ENCODE measurements around the gene JMJD7.
A peak's percentile ranks its signal among the peaks of the same experiment; 100 is the strongest.

JMJD7 gene

DNA sequence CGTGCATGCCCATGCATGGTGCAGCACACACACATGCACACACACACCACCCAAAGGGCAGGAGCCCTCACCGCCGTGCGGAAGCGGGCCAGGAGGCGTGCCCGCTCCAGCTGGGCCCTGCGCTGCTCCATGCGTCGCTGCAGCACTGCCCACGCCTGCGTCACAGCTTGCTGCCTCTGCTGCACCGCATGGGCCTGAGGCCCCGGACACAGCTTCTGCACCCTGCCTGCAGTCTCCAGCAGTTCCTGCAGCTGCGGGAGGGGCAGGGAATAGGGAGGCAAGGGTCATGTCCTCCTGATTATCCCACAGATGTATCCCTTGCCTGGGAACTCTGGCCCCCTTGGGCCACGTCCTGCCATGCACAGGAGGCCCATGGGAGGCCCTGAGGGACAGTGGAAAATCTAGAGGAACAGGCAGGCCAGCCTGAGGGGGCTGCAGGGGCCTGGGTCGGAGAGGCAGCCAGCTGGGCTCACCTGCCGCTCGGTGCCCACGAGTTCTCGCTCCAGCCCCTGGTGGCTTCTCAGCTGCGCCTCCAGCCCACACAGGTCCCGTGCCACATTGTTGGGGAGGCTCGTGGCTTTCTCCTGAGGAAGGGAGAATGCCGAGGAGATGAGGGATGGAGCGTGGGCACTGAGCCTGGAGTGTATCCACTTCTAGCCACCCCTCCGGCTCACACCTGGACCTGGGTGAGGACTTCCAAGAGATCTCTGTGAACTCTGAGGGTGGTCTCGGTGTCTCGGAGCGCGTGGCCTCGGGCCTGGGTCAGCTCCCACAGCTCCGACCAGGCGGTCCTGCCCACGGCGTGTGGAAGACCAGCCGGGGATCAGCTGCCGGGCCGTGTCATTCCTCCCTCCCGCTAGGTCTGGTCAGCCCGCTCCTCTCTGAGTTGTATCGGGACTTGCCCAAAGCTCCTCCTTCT is 42.1 kb downstream of the JMJD7 start:
- Mint-ChIP-seq H3K36me3 (no peaks in the 10 kb centered on the region), H3K4me3 (no peak overlapping the region), H3K27me3 (no peaks in the 10 kb centered on the region), H3K9me3 (ENCODE audit: low read depth) (no peaks in the 10 kb centered on the region), H3K4me1 (ENCODE audit: low read depth) (peaks cover 8% of the 10 kb centered on the region), H3K27ac (peak overlapping the region; percentile 81)

DNA sequence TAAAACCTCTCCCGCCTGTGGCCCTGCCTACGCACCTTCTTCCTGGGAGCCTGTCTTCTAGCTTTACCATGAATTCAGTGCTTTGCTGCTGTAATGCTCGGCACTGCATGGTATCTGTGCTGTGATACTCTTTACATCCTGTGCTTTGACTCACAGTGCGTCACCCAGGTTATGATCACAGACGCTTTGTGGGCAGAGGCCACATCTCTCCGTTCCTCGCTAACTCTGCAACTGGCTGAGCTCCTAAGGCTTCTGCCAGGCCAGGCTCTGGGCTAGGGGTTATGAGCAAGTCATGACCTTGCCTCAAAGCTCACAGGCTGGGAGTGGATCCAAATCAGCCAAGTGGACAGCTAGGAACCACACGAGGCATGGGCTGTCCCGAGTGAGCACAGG is 42.8 kb downstream of the JMJD7 start:
- Mint-ChIP-seq H3K27me3 (no peaks in the 10 kb centered on the region), H3K36me3 (no peaks in the 10 kb centered on the region), H3K4me3 (no peak overlapping the region), H3K27ac (peak overlapping the region; percentile 81), H3K9me3 (ENCODE audit: low read depth) (no peaks in the 10 kb centered on the region), H3K4me1 (ENCODE audit: low read depth) (peaks cover 8% of the 10 kb centered on the region)

DNA sequence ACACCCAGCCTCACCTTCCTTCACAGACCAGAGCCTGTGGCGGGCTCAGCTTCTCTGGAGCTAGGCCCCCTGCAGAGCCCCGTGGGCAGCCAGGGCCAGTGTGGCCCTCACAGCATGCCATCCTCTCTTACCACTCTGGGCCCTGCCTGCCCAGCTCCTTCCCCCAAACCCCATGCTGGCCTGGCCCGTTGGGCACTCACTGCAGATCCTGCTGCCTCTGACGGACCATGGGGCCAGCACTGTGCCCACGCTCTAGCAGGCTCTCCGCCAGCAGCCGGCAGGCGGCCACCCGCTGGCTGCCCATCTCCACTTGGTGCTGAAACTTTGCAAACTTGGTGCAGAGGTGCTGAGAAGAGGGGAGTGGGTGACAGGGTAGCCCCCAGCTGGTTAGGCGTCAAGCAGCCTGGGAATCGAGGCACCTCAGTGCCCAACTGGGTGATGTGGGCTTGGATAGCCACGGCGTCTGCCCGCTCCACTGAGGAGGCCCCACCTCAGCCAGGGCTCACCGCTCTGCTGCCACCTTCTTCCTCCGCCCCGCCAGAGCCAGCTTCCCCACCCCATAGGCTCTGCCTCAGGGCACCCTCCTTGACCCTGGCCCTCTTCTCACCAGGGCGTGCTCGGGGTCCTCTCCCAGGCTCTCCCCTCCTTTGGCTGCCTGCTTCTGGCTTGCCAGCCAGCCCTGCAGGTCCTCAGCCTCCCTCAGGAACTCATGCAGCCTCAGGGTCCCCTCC is 43.4 kb downstream of the JMJD7 start:
- peaks cover 8% of the 10 kb centered on the region for H3K4me1 Mint-ChIP-seq (ENCODE audit: low read depth)
- H3K4me3 Mint-ChIP-seq = no peak overlapping the region
- no peaks in the 10 kb centered on the region for H3K36me3 Mint-ChIP-seq
- H3K27me3 Mint-ChIP-seq = no peaks in the 10 kb centered on the region
- H3K27ac Mint-ChIP-seq = no peak overlapping the region
- no peaks in the 10 kb centered on the region for H3K9me3 Mint-ChIP-seq (ENCODE audit: low read depth)

DNA sequence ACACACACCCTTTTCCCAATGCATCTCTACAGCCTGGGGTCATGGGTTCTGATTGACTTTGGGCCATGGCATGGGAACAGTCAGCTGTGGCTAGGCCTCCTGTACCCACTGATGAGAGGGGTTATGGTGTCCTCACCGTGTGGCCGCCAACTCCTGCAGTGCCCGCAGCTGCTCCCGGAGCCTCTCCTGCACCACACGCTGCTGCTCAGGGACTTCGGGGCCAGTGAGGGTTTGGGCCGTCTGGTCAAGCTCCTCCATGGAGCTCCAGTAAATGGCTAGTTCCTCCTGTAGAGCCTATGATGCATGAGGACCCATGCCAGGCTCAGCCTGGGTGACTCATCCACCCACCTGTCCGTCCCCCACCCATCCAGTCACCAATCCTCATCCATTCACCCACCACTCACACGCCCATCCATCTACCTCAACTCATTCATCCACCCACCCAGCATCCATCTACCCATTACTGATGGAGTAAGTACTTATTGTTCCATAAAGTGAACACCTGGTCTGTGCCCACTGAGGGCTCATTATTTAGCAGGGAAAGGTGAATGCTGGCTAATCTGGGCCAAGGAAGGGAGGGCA is 44.4 kb downstream of the JMJD7 start:
- no peaks in the 10 kb centered on the region for H3K36me3 Mint-ChIP-seq
- H3K27me3 Mint-ChIP-seq = no peaks in the 10 kb centered on the region
- no peaks in the 10 kb centered on the region for H3K9me3 Mint-ChIP-seq (ENCODE audit: low read depth)
- peaks cover 8% of the 10 kb centered on the region for H3K4me1 Mint-ChIP-seq (ENCODE audit: low read depth)
- no peak overlapping the region for H3K4me3 Mint-ChIP-seq
- H3K27ac Mint-ChIP-seq = no peak overlapping the region

DNA sequence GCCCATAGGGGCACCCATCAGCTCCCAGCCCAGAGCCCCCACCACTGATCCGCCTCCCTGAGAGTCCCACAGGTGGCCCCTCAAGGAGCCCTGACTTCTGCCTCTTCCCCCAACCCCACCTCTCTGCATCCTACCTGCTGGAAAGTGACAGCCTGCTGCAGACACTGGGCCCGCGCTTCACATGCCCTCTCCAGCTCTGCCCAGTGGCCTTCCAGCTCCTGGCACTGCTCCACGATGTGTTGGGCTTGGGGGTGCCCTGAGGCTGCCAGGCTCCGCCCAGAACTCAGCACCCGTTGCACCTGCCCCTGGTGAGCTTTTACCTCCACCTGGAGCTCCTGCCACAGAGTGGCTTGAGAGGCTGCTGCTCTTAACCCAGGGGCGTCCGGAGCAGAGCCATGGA is 45.8 kb downstream of the JMJD7 start:
- Mint-ChIP-seq H3K4me1 (ENCODE audit: low read depth) (peaks cover 8% of the 10 kb centered on the region), H3K9me3 (ENCODE audit: low read depth) (no peaks in the 10 kb centered on the region), H3K36me3 (no peaks in the 10 kb centered on the region), H3K4me3 (no peak overlapping the region), H3K27me3 (no peaks in the 10 kb centered on the region), H3K27ac (no peak overlapping the region)

GRCh38 chr15:41874736-41875135 is 46.8 kb downstream of the JMJD7 start:
- Mint-ChIP-seq H3K4me1 (ENCODE audit: low read depth) (peaks cover 8% of the 10 kb centered on the region), H3K36me3 (no peaks in the 10 kb centered on the region), H3K9me3 (ENCODE audit: low read depth) (no peaks in the 10 kb centered on the region), H3K4me3 (no peak overlapping the region), H3K27ac (no peak overlapping the region), H3K27me3 (no peaks in the 10 kb centered on the region)

DNA sequence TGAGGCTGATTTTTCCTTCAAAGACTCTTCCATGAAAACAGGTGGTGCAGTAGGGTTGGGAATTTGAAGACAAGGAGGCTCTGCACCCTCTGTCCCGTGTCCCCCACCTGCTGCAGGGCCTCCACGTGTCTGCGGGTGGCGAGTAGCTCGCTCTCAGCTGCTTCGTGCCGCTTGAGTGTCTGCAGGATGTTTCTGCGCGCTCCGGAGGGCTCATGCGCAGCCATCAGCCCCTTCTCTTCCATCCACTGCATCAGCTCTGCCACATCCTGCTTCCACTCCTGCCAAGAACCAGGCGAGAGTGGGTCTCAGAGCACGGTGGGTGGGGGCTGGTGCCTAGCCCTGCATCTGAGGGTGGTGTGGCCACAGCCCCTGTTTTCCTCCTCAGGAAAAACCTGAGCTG is 48.1 kb downstream of the JMJD7 start:
- no peak overlapping the region for H3K4me3 Mint-ChIP-seq
- no peak overlapping the region for H3K27ac Mint-ChIP-seq
- peaks cover 2% of the 10 kb centered on the region for H3K27me3 Mint-ChIP-seq

DNA sequence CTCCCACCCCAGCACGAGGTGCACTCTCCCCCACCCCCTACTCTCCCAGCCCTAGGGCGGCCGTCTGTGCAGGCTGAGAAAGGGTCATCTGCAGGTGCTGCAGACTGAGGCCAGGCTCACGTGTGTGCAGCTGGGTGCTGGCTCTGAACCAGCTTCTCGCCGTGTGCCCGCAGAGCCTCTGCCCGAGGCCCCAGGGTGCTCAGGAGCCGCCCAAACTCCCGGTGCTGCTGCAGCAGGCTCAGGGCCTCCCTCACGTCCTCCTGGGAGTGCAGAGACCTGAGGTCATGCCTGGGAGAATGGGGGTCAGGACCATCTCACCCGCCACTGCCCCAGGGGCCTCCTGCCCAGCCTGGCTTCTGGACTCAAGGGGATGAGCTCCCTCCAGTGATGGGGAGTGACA is 48.8 kb downstream of the JMJD7 start:
- peaks cover 5% of the 10 kb centered on the region for H3K4me1 Mint-ChIP-seq (ENCODE audit: low read depth)
- H3K4me3 Mint-ChIP-seq = no peak overlapping the region
- peaks cover 5% of the 10 kb centered on the region for H3K27me3 Mint-ChIP-seq
- no peak overlapping the region for H3K27ac Mint-ChIP-seq
- no peaks in the 10 kb centered on the region for H3K9me3 Mint-ChIP-seq (ENCODE audit: low read depth)
- no peaks in the 10 kb centered on the region for H3K36me3 Mint-ChIP-seq

More for the DNA sequence above, 48.1 kb downstream of the JMJD7 start:
- no peaks in the 10 kb centered on the region for H3K9me3 Mint-ChIP-seq (ENCODE audit: low read depth)
- no peaks in the 10 kb centered on the region for H3K36me3 Mint-ChIP-seq
- peaks cover 2% of the 10 kb centered on the region for H3K4me1 Mint-ChIP-seq (ENCODE audit: low read depth)

DNA sequence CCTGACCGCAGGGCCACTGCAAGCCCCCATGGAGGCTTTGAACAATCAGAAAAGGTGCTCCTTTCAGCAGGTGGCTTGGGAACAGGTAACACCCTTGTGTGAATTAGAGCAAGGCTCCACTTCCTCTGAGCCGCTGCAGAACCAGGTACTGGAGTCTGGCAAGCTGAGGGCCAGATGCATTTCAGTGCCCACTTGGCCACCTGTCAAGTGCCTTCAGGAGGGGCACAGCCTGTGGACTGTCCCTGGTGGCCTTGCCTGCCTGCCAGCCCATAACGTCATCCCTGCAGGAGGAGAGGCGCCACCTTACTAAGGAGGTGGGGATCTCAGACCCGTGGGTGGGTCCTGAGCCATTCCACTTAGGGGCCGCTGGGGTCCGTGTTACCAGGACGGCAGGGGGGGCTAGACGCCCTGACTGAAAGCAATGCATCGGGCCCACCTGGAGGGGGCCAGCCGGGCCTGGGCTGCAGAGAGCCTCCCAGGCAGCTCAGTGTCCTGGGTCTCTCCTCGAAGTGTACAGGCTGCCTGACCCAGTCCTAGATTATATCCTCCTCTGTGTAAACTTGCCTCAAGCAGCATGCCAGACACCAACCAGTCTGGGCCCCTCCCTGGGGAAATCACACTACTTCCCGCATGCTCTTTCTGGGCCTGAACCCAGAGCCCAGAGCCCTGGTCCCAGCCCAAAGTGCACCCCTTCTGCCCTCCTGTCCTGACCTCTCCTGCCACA is 49.9 kb downstream of the JMJD7 start:
- Mint-ChIP-seq H3K27ac (no peak overlapping the region), H3K27me3 (peaks cover 5% of the 10 kb centered on the region)

GRCh38 chr15:41878355-41878699 is 50.4 kb downstream of the JMJD7 start:
- Mint-ChIP-seq H3K27ac (no peak overlapping the region), H3K27me3 (peaks cover 5% of the 10 kb centered on the region), H3K36me3 (no peaks in the 10 kb centered on the region), H3K9me3 (ENCODE audit: low read depth) (no peaks in the 10 kb centered on the region), H3K4me1 (ENCODE audit: low read depth) (peaks cover 5% of the 10 kb centered on the region), H3K4me3 (no peak overlapping the region)

More for the DNA sequence above, 49.9 kb downstream of the JMJD7 start:
- no peaks in the 10 kb centered on the region for H3K9me3 Mint-ChIP-seq (ENCODE audit: low read depth)
- peaks cover 5% of the 10 kb centered on the region for H3K4me1 Mint-ChIP-seq (ENCODE audit: low read depth)
- H3K36me3 Mint-ChIP-seq = no peaks in the 10 kb centered on the region
- H3K4me3 Mint-ChIP-seq = no peak overlapping the region

DNA sequence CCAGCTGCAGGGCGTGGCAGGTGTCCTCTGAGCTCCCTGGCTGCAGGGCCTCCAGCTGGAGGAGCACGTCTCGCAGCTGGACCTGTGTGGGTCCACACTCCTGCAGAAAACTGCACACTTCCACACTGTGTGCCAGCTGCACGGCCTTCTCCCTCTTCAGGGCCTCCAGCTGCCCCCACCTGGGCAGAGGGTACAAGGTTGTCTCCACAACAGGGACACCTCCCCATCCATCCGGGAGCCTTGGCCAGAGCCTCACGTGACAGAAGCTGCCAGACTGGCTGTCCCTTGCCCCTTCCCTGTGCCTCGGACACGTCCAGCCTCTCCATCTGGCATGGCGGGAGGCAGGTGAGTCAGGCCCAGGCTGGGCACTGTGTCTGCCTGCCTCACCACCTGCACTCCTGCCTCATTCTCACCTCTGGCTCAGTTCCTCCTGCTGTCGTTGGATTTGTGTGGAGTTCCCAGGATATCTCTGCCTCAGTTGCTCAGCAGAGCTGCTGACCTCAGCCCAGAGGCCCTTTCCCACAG is 51.5 kb downstream of the JMJD7 start:
- Mint-ChIP-seq H3K27me3 (peaks cover 5% of the 10 kb centered on the region), H3K36me3 (no peaks in the 10 kb centered on the region), H3K9me3 (ENCODE audit: low read depth) (no peaks in the 10 kb centered on the region), H3K27ac (no peak overlapping the region), H3K4me3 (no peak overlapping the region), H3K4me1 (ENCODE audit: low read depth) (peaks cover 5% of the 10 kb centered on the region)

DNA sequence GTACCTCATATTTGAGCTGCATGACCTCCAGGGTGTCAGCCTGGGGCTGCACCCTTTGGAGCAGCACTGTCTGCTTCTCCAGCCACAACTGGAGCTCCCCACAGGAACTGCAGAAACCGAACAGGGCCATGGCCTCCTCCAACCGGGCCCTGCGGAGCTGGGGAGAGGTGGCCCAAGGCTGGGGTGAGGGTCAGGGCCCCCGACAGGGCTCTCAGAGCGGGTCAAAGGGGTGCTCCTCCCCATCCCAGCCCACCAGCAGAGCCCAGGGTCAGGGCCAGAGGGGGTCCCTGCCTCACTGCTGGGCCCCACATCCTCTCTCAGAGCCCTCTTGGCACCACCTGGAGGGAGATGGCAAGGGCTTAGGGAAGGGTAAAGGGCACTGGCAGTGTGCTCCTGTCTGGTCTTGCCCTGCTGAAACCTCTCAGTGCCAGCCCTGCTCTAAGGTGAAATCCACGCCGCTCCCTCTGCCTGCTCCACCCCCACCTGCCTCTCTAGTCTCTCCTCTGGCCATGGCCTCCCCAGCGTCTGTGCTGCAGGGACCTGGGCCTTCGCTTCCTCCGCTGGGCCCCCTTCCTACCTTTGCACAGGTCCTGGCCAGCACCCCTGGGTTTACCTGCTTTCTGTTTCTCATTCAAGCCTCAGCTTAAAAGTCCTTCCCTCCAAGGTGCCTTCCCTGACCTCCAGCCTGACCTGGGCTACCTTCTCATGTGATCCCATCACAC is 52.4 kb downstream of the JMJD7 start:
- H3K4me1 Mint-ChIP-seq (ENCODE audit: low read depth) = peaks cover 7% of the 10 kb centered on the region
- H3K27me3 Mint-ChIP-seq = peaks cover 5% of the 10 kb centered on the region
- no peaks in the 10 kb centered on the region for H3K9me3 Mint-ChIP-seq (ENCODE audit: low read depth)
- H3K27ac Mint-ChIP-seq = no peak overlapping the region
- H3K4me3 Mint-ChIP-seq = no peak overlapping the region
- no peaks in the 10 kb centered on the region for H3K36me3 Mint-ChIP-seq

DNA sequence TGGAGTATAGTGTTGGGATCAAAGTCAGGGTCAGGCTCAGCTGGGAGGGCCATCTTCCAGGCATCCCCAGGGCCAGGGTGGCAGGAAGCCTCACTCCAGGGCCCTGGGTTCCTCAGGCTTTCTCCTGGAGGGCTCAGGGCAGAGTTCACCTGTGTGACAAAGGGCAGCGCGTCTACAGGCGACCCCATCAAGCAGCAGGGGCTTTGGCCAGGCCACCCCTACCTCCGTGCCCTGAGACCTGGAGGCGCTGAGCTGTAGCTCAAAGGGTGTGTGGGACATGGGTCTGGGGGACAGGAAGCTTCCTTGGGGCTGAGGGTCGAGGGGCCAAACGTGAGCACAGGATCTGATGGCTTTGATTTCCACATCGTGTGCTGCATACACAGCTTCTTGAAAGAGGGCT is 53.2 kb downstream of the JMJD7 start:
- peak overlapping the region; percentile 69 for H3K4me3 Mint-ChIP-seq
- peak overlapping the region; percentile 34 for H3K27ac Mint-ChIP-seq
- peaks cover 9% of the 10 kb centered on the region for H3K4me1 Mint-ChIP-seq (ENCODE audit: low read depth)
- H3K36me3 Mint-ChIP-seq = peaks cover 2% of the 10 kb centered on the region
- H3K27me3 Mint-ChIP-seq = peaks cover 5% of the 10 kb centered on the region
- H3K9me3 Mint-ChIP-seq (ENCODE audit: low read depth) = no peaks in the 10 kb centered on the region

GRCh38 chr15:41881550-41881919 is 53.6 kb downstream of the JMJD7 start:
- Mint-ChIP-seq H3K27ac (peak overlapping the region; percentile 34), H3K36me3 (peaks cover 2% of the 10 kb centered on the region), H3K9me3 (ENCODE audit: low read depth) (no peaks in the 10 kb centered on the region), H3K27me3 (peaks cover 5% of the 10 kb centered on the region), H3K4me1 (ENCODE audit: low read depth) (peaks cover 9% of the 10 kb centered on the region), H3K4me3 (peak overlapping the region; percentile 69)
